Erythroblast (primary cell): ENCODE measurements around the gene CD4.

Experiments used
- DNase-seq, 2 experiments: peaks; one replicate each; lab custom pipeline; 2025; lab: John Stamatoyannopoulos, UW
- GATA1 ChIP-seq: IDR thresholded peaks from 2 replicates; pipeline ENCODE4 v1.6.1; 2011; ENCODE audit warnings: low read depth, mild to moderate bottlenecking, control low read depth, low read length, moderate library complexity
- POLR2A ChIP-seq: IDR thresholded peaks from 2 replicates; pipeline ENCODE4 v1.6.1; 2011; ENCODE audit warnings: mild to moderate bottlenecking, low read length

The CD4 gene

GRCh38 chr12:6769666-6770065 is 19.7 kb upstream of the CD4 start:
- TF ChIP-seq POLR2A, result no peak
- no peak for TF ChIP-seq GATA1
- DNase-seq, result peak in 1 of 2 experiments; percentile 46

DNA sequence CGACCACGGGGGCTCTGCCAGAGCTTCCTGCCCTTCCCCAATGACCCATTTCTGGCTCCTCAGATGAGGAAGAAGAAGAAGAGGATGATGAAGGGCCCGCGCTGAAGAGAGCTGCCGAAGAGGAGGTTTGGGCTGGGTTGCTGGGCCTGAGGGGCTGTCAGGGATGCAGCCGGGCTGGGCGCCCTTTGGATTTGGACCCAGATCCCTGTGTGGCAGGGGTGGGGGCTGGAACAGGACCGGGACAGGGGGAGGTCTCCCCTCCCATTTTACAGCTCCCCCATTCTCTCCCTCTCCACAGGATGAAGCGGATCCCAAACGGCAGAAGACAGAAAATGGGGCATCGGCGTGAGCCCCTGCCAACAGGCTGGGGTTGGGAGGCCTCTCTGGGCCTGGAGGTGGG is 19.2 kb upstream of the CD4 start:
- TF ChIP-seq GATA1 (no peak), POLR2A (no peak)
- DNase-seq, result no peak

DNA sequence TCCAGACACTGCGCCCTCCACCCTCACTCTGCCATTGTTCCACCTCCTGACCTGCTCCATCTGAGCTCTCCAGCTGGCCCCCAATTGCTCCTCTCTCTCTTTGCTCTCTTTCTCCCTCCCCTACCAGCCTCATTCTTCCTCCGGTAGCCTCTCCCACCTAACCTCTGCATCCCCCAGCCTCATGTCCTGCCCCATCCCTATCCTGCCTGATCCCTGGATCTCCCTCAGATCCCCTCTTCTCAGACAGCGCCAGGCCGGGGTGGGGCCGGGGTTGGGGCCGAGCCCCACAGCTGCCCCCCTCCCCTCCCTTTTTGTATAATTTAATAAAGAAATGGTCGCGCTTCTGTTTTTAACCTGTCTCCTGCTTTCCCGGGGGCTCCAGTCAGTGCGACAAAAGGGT is 18.7 kb upstream of the CD4 start:
- TF ChIP-seq POLR2A (no peak), GATA1 (no peak)
- no peak for DNase-seq

- no peak for TF ChIP-seq POLR2A
These were observed 18.2 kb upstream of the CD4 start for GRCh38 chr12:6771091-6771495.

GRCh38 chr12:6771509-6772330 is 17.6 kb upstream of the CD4 start:
- TF ChIP-seq POLR2A (no peak), GATA1 (no peak)

More at GRCh38 chr12:6771091-6771495, 18.2 kb upstream of the CD4 start:
- no peak for DNase-seq

GRCh38 chr12:6772331-6772695 is 17.0 kb upstream of the CD4 start, which contains the start of gene LAG3:
Gene LAG3, plus strand, starts transcription at chr12:6772520. Its CDS starts 333 bp downstream, at chr12:6772853.
- DNase-seq, result no peak
- no peak for TF ChIP-seq POLR2A
- TF ChIP-seq GATA1, result no peak

More at GRCh38 chr12:6771509-6772330, 17.6 kb upstream of the CD4 start:
- no peak for DNase-seq

DNA sequence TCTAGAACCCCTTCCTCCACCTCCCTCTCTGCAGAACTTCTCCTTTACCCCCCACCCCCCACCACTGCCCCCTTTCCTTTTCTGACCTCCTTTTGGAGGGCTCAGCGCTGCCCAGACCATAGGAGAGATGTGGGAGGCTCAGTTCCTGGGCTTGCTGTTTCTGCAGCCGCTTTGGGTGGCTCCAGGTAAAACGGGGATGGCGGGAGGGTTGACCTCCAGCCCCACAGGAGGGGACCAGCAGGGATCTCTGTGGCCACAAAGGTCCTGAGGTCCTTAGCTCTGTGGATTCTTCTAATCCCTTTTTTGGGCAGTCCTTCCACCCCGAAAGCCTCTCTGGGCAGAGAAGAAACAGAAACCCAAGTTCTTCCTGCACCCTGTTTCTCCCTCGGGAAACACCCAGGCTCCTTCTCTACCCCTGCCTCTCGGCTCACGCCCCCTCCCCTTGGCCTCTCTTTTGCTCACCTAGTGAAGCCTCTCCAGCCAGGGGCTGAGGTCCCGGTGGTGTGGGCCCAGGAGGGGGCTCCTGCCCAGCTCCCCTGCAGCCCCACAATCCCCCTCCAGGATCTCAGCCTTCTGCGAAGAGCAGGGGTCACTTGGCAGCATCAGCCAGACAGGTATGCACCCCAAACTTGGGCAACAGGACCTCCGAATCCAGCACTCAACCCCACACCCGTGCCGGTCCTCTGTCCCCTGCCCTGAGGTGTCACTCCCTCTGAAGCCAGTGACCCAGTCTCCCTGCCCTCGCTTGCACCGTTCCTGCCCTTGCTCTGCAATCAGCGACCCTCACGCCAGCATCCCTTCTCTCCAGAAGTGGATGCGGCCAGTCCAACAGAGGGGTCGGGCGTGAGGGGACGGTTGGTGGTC is 16.4 kb upstream of the CD4 start:
- DNase-seq, result no peak
- TF ChIP-seq GATA1, result no peak
- no peak for TF ChIP-seq POLR2A

DNA sequence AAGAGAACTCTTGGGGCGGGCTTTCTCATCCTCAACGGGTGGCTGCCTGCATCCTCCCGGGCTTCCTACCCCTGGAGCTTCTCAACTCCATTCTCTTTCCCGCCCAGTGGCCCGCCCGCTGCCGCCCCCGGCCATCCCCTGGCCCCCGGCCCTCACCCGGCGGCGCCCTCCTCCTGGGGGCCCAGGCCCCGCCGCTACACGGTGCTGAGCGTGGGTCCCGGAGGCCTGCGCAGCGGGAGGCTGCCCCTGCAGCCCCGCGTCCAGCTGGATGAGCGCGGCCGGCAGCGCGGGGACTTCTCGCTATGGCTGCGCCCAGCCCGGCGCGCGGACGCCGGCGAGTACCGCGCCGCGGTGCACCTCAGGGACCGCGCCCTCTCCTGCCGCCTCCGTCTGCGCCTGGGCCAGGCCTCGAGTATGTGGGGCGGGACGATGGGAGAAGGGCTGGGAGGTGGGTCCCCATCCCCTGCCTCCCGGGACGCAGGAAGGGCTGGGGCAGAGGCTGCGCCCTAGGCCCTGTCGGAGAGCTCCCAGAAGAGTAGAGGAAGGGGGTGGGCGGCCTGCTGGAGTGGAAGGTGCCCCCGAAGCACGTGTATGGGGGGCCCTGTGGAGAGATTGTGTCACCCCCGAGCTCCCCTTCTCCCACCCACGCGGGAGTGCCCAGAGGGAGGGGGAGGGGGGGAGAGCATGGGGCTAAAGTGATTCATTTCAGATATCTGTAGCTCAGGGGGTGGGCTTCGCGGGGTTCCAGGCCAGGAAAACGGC is 15.6 kb upstream of the CD4 start:
- DNase-seq, result no peak
- TF ChIP-seq POLR2A, result no peak
- no peak for TF ChIP-seq GATA1

DNA sequence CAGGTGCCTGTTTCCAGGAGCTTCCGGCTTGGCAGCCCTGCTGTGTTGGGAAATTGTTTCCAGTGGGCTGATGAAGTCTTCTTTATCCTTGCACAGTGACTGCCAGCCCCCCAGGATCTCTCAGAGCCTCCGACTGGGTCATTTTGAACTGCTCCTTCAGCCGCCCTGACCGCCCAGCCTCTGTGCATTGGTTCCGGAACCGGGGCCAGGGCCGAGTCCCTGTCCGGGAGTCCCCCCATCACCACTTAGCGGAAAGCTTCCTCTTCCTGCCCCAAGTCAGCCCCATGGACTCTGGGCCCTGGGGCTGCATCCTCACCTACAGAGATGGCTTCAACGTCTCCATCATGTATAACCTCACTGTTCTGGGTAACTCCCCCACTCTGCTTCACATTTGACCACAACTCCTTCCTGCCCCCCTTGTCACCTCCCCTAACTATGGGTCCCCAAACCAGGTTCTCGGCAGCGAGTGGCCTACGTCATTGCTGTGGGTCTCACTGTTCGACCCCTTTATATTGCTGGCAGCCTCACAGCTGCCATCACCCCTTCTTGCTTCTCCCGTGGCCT is 14.7 kb upstream of the CD4 start:
- no peak for TF ChIP-seq POLR2A
- TF ChIP-seq GATA1, result no peak
- DNase-seq, result no peak

DNA sequence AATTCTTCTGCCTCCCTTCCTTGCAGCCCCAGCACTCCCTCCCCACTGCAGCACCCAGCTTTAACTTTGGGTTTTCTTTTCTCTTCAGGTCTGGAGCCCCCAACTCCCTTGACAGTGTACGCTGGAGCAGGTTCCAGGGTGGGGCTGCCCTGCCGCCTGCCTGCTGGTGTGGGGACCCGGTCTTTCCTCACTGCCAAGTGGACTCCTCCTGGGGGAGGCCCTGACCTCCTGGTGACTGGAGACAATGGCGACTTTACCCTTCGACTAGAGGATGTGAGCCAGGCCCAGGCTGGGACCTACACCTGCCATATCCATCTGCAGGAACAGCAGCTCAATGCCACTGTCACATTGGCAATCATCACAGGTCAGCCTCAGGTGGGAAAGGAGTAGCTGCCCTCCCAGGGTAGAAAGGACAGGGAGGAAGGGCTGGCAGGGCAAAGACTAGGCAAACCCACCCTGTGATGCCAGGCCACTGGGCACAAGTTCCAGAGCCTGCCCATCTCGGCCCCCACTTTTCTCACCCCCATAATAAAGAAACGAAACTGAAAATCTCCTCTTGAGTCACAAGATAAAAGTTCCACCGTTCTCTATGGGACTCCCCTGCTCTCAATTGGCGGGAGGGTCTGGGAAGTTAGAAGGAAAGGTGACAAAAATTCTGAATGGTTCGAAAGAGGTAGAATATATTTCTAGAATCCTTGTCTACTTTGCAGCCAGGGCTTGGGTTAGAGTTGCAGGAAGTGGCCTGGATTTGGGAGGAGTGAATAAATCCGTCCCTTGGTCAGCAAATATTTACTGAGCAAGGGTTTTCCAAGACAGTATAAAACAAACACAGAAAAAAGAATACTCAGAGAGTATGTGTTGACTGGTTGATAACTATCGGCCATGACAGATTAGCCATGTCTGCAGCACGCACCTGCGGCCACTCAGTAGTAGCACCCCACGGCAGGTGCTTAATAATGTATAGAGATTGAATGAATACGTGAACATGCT is 13.8 kb upstream of the CD4 start:
- no peak for DNase-seq
- TF ChIP-seq POLR2A (no peak), GATA1 (no peak)

DNA sequence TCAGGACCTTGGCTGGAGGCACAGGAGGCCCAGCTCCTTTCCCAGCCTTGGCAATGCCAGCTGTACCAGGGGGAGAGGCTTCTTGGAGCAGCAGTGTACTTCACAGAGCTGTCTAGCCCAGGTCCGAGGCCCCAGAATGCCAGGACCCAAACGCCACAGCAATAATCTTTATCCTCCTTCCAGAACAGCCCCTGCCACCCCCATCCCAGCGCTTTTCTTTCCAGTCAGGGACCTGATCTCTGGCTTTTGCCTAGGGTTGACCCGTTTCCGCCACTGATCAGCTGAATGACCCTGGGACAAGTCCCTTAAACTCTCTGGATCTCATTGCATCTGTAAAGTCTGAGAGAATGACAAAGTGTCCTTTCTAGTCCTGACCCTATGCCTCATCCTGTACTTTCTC is 11.9 kb upstream of the CD4 start:
- TF ChIP-seq GATA1 (no peak), POLR2A (no peak)
- DNase-seq, result no peak

GRCh38 chr12:6778217-6778573 is 11.1 kb upstream of the CD4 start:
- DNase-seq, result peak in 1 of 2 experiments; percentile 43
- TF ChIP-seq GATA1, result no peak
- TF ChIP-seq POLR2A, result no peak
